Mucosa of rectum (tissue), 2 donors: Measurements from ENCODE around the gene RACK1.

Source experiments
- H3K27ac ChIP-seq, 2 donors: one replicate each; pipeline ENCODE4 v1.7.0; 2013; ENCODE audit warnings: inconsistent platforms in 2 of 2, low read depth in 2 of 2, low read length in 2 of 2
- H3K27me3 ChIP-seq, 2 donors: one replicate each; pipeline ENCODE4 v1.7.0; 2013; ENCODE audit warnings: low read length in 2 of 2; ENCODE audit not compliant: control insufficient read depth in 2 of 2, insufficient read depth in 2 of 2
- H3K36me3 ChIP-seq, 2 donors: one replicate each; pipeline ENCODE4 v1.7.0; 2013; ENCODE audit warnings: low read length in 2 of 2; ENCODE audit not compliant: control insufficient read depth in 2 of 2, insufficient read depth in 2 of 2
- H3K4me1 ChIP-seq, 2 donors: one replicate each; pipeline ENCODE4 v1.7.0; 2013; ENCODE audit warnings: low read length in 2 of 2, mild to moderate bottlenecking in 1 of 2; ENCODE audit not compliant: control insufficient read depth in 2 of 2, insufficient read depth in 2 of 2
- H3K4me3 ChIP-seq, 2 donors: one replicate each; pipeline ENCODE4 v1.7.0; 2013; ENCODE audit warnings: low read length in 2 of 2
- H3K9ac ChIP-seq, 2 donors: one replicate each; pipeline ENCODE4 v1.7.0; 2013; ENCODE audit warnings: low read length in 2 of 2, low read depth in 1 of 2, mild to moderate bottlenecking in 1 of 2
- H3K9me3 ChIP-seq, 2 donors: one replicate each; pipeline ENCODE4 v1.7.0; 2013; ENCODE audit warnings: low read length in 2 of 2; ENCODE audit not compliant: control insufficient read depth in 2 of 2
- donor health status: healthy.
- donor health status: Normal muscosa, but diverticular disease.

Gene RACK1

DNA sequence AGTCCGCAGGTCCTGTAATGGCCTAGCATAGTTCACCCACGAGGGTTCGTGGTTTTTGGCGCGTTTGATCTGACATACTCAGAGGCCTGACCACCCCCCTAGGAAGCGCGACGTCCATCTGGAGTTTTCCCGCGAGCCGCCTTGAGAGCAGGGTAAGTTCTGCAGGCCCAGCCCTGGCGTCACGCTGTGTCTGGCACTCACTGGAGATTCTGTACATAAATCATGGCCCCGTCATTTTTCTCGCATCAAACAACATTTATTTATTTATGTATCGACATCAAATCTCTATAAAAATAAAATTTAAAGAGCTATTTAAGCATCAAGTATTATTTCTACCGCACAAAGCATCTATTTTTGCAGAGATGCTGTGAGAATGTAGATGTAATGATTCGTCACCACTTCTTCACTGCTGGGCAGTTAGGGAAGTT, 21.1 kb downstream of the RACK1 start:
- H3K4me1 ChIP-seq: peaks cover 8 to 12% of the 10 kb centered on the region in 2 donors
- H3K27ac ChIP-seq: peak overlapping the region; percentile 93 to 99
- peak overlapping the region; percentile 83 to 90 for H3K4me3 ChIP-seq
- H3K9me3 ChIP-seq: no peaks in the 10 kb centered on the region
- H3K9ac ChIP-seq: peak overlapping the region; percentile 82 to 84
- H3K27me3 ChIP-seq: no peaks in the 10 kb centered on the region
- peaks cover 0 to 3% of the 10 kb centered on the region in 2 donors for H3K36me3 ChIP-seq

DNA sequence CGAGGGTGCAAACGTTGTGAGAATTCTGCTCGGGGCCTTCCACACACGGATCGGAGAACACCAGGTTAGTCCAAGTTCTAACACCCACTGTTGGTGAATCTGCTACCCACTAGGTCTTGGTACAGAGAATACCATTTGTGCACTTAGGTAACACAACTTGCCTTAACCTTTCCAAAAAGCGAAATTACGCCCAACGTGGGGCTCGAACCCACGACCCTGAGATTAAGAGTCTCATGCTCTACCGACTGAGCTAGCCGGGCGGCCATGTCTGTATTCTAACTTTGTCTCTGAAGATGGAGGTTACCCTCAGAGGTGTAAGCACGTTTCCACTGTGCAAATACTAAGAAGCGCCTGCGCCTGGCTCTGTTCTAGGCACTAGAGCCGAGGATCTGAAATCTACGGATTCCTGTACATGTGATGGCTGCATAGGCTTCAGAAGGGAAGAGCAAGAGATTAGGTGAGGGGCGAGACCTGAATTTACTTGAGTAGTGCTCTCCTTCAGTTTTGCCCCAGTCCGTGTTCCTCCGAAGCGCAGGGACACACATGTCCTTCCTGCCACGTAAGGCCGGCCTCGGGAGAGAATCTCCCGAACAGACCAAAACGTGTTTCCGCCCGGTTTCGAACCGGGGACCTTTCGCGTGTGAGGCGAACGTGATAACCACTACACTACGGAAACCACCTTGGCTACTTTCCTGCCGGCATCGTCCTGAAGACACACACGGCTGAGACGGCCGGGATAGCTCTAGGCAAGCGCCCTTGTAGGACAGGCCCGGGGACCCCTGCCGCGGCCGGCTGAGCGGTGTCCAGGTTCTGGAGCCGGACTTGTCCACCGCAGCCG, 21.7 kb downstream of the RACK1 start:
- Histone ChIP-seq H3K27ac (peak overlapping the region; percentile 93 to 99), H3K4me1 (peaks cover 10 to 17% of the 10 kb centered on the region in 2 donors), H3K9ac (peak overlapping the region; percentile 82 to 84), H3K36me3 (peaks cover 0 to 2% of the 10 kb centered on the region in 2 donors), H3K27me3 (no peaks in the 10 kb centered on the region), H3K4me3 (peak overlapping the region; percentile 83 to 90), H3K9me3 (no peaks in the 10 kb centered on the region)

DNA sequence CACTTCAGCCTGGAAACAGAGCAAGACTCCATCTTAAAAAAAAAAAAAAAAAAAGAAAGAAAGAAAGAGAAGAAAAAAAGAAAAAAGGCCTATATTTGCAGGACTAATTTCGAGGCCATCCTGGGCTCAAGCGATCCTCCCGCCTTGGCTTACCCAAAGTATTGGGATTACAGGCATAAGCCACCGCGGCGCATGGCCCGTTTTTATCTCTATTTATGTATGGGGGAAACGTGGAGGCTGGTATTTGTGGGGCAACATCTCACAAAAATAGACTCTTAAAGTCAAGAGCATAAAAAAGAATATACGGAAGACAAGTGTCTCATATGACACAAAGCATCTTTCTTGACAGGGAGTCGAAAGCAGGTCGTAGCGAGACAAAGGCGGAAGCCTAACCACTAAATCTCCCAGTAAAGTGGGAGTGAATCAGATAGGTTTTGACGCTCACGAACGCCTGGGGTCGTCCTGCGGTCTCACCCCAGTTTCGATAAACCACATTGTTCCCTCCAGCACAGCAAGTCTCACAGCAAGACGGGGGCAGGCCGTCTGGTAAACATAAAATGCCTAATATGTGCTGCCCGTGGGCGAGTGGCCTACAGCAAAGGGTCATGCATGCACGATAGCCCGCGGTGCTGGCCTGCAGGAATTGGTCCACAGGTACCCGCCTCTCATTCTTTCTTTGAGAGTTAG, 22.5 kb downstream of the RACK1 start:
- peak overlapping the region in 1 of 2 donors; percentile 83 for H3K4me3 ChIP-seq
- H3K9ac ChIP-seq: no peak overlapping the region
- H3K9me3 ChIP-seq: no peaks in the 10 kb centered on the region
- no peaks in the 10 kb centered on the region for H3K27me3 ChIP-seq
- H3K4me1 ChIP-seq: peaks cover 15 to 17% of the 10 kb centered on the region in 2 donors
- H3K36me3 ChIP-seq: no peaks in the 10 kb centered on the region
- peak overlapping the region in 1 of 2 donors; percentile 99 for H3K27ac ChIP-seq

DNA sequence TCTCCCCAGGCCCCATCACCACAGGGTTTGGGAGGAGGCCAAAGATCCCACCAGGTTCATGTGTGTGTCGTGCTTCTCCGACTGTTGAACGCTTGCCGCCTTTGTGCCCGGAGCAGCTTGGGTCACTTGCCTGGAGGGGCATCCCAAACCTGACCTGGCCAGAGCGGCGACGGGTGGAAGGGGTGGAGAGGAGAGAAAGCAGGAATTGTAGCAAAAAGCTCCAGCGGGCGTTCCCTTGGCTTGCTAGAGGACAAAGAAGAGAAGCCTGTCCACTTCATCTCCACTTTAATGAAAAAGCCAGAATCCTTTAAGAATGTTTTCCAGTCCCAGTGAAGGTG, 23.6 kb downstream of the RACK1 start:
- H3K9me3 ChIP-seq: no peaks in the 10 kb centered on the region
- no peak overlapping the region for H3K4me3 ChIP-seq
- no peak overlapping the region for H3K27ac ChIP-seq
- H3K27me3 ChIP-seq: no peaks in the 10 kb centered on the region
- H3K4me1 ChIP-seq: peaks cover 16 to 17% of the 10 kb centered on the region in 2 donors
- no peaks in the 10 kb centered on the region for H3K36me3 ChIP-seq
- H3K9ac ChIP-seq: no peak overlapping the region

DNA sequence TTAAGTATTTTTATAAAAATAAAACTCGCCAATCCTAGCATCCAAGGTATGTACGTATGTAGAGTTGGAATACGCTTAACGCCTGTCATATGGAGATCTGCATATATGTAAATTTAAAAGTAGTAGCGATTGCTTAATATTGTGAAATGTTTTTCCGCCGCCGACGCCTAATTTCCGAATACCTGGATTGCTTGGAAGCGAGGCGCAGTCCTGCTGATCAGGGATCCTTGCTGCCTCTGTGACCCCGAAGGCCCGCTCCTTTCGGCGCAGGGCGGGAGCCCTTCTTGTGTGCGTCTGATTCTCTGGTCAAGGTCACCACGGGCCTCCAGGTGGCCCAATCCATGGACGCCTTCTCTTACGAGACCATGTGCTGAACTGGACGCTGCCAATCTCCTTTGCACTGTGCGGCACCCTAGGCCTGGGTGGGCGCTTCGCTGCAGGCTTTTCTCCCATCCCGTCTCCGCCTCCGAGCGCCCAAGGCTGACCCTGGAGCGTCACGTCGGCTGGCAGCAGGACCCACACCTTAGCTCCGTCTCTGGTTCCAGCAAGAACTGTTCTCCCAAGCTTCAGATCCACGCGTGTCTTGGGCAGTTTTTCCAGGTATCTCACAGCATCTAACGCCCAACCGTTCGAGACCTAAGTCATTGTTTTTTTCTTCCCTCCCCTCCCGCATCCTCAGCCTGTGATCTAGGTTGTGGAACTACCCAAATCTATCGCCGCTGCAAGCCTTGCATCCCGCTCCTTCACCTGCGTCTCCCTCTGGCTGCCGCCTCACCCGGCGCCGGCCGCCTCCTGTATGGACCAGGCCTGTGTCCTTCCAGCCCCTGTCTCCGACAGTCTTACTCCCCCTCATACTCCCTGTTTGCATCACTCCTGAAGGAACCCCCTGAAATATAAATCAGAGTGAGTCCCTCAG, 24.2 kb downstream of the RACK1 start:
- Histone ChIP-seq H3K9ac (no peak overlapping the region), H3K27ac (no peak overlapping the region), H3K27me3 (no peaks in the 10 kb centered on the region), H3K4me3 (no peak overlapping the region), H3K9me3 (no peaks in the 10 kb centered on the region), H3K4me1 (peaks cover 16 to 17% of the 10 kb centered on the region in 2 donors), H3K36me3 (no peaks in the 10 kb centered on the region)

DNA sequence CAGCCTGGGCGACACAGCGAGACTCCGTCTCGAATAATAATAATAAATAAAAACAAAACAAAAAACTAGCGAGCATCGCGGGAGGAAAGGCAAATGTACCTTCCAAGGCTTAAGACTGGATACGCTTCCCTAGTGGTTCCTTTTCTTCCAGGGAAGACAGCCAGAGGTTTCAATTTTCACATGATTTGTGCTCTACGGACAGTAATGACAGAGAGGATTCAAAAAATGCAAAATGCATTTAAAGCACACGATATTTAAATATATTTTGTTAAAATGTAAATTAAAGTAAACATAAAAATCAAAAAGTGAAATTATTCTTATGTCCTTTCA, 24.9 kb downstream of the RACK1 start:
- Histone ChIP-seq H3K27ac (no peak overlapping the region), H3K27me3 (no peaks in the 10 kb centered on the region)

DNA sequence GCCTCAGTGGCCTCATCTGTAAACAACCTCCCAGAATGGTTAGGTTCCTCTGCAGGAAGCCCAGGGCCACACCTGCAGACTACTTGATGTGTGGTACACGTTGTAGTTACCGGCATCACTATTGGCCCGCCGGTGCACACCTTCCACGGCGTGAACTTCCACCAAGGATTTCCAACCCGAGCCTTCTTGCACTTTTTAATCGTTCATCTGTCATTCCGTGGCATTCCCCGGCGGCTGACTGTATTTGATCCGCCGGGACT, 26.0 kb downstream of the RACK1 start:
- peak overlapping the region; percentile 62 to 80 for H3K4me3 ChIP-seq
- H3K9ac ChIP-seq: peak overlapping the region; percentile 34 to 49
- peak overlapping the region; percentile 54 to 67 for H3K27ac ChIP-seq

More for the DNA sequence above, 24.9 kb downstream of the RACK1 start:
- H3K9ac ChIP-seq: no peak overlapping the region
- H3K36me3 ChIP-seq: no peaks in the 10 kb centered on the region
- peaks cover 10 to 14% of the 10 kb centered on the region in 2 donors for H3K4me1 ChIP-seq
- no peaks in the 10 kb centered on the region for H3K9me3 ChIP-seq
- H3K4me3 ChIP-seq: peak overlapping the region in 1 of 2 donors; percentile 15

DNA sequence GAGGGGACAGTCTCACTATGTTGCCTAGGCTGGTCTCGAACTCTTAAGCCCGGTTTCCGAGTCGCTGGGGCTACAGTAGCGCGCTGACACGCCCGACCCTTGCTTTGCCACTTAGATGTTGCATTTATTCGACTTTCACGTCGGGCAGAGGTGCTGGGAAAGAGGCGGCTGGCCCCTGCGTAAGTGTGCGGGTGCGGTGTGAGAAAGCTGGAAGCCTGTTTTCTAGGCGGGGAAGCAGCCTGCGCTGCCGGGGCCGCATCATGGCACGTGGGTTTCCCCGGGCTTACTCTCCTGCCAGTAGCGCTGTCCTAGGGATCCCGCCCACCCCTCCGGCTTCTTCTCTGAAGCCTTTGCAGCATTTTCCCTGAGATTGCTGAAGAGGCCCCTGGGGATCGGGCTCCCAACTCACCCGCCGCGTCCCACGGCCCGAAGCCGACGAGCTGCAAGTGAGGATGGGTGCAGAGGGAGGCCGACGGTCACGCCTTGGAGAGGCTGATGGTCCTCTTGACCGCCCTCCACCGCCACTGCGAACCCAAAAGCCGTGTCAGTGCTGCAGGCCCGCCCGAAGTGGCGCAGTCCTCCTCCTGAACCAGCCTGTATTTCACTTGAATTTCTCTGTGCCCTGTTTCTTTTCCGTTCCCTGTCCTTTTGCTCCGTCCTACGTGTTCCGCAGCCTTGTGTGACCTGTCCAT, 26.4 kb downstream of the RACK1 start:
- H3K4me3 ChIP-seq: peak overlapping the region; percentile 62 to 80
- peak overlapping the region; percentile 35 to 49 for H3K9ac ChIP-seq
- peak overlapping the region; percentile 54 to 67 for H3K27ac ChIP-seq

More for the DNA sequence above, 26.0 kb downstream of the RACK1 start:
- no peaks in the 10 kb centered on the region for H3K36me3 ChIP-seq
- peaks cover 10 to 14% of the 10 kb centered on the region in 2 donors for H3K4me1 ChIP-seq
- H3K27me3 ChIP-seq: no peaks in the 10 kb centered on the region
- H3K9me3 ChIP-seq: no peaks in the 10 kb centered on the region

DNA sequence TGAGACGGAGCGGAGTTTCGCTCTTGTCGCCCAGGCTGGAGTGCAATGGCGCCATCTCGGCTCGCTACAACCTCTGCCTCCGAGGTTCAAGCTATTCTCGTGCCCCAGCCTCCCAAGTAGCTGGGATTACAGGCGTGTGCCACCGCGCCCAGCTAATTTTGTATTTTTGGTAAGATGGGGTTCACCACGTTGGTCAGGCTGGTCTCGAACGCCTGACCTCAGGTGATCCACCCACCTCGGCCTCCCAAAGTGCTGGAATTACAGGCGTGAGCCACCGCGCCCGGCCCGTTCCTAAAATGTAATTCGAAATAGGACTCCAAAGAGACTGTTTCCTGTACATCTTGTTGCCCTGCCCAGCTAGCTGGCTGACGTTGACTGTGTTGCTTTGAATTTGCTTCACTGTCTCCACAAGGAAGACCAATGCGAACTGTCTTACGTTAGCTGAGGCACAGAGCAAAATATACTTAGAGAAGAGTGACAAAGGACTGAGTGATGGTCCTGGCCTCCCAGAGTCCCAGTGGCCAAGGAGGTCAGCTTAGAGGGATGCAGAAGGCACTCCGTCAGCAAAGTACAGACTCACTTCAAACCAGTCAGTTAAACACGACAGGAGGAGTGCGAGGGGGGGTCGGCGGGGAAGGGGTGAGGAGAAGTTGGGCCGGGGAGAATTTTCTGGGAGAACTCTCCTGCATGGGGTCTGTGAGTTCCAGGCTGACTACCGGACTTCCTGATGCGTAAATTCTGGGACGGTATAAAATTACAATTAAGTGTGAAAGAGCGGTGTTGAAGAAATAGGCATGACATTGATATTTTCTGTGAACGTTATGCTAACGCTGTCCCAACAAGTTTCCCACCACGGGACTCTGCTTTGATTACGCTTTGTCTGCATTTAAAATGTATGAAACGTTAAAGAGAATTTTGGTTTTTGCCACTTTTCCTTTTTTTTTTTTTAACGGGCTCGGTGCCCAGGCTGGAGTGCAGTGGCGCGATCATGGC, 27.4 kb downstream of the RACK1 start:
- H3K27me3 ChIP-seq: no peaks in the 10 kb centered on the region
- peak overlapping the region in 1 of 2 donors; percentile 23 for H3K27ac ChIP-seq
- H3K9me3 ChIP-seq: no peaks in the 10 kb centered on the region
- peaks cover 10 to 11% of the 10 kb centered on the region in 2 donors for H3K4me1 ChIP-seq
- H3K9ac ChIP-seq: peak overlapping the region; percentile 1 to 41
- peak overlapping the region; percentile 62 to 72 for H3K4me3 ChIP-seq
- no peaks in the 10 kb centered on the region for H3K36me3 ChIP-seq

More for the DNA sequence above, 26.4 kb downstream of the RACK1 start:
- no peaks in the 10 kb centered on the region for H3K9me3 ChIP-seq
- H3K4me1 ChIP-seq: peaks cover 10 to 11% of the 10 kb centered on the region in 2 donors
- no peaks in the 10 kb centered on the region for H3K27me3 ChIP-seq
- H3K36me3 ChIP-seq: no peaks in the 10 kb centered on the region
